Astrocyte of the cerebellum (primary cell): Measurements from ENCODE around the gene RHOU.
A peak's percentile ranks its signal among the peaks of the same experiment; 100 is the strongest.

Experiments
- DNase-seq: peaks from one replicate; pipeline ENCODE4 v3.0.0-alpha.2; 2011; ENCODE audit warnings: low read depth
- H3K4me3 ChIP-seq: 2 replicates; pipeline ENCODE4 v1.5.1; 2011; ENCODE audit warnings: mild to moderate bottlenecking, low read depth, low read length, moderate library complexity
- in situ Hi-C: cut with HindIII; loops from 2 replicates; pipeline ENCODE4 v1.10.0; 2017; ENCODE audit warnings: low sequenced_read_pairs
- TF ChIP-seq, protein P1 (sequence below): IDR thresholded peaks from 2 replicates; pipeline ENCODE4 v1.5.1; 2012; ENCODE audit warnings: low read length, low read depth, moderate library complexity, mild to moderate bottlenecking; ENCODE audit errors: missing control alignments

RHOU gene

DNA sequence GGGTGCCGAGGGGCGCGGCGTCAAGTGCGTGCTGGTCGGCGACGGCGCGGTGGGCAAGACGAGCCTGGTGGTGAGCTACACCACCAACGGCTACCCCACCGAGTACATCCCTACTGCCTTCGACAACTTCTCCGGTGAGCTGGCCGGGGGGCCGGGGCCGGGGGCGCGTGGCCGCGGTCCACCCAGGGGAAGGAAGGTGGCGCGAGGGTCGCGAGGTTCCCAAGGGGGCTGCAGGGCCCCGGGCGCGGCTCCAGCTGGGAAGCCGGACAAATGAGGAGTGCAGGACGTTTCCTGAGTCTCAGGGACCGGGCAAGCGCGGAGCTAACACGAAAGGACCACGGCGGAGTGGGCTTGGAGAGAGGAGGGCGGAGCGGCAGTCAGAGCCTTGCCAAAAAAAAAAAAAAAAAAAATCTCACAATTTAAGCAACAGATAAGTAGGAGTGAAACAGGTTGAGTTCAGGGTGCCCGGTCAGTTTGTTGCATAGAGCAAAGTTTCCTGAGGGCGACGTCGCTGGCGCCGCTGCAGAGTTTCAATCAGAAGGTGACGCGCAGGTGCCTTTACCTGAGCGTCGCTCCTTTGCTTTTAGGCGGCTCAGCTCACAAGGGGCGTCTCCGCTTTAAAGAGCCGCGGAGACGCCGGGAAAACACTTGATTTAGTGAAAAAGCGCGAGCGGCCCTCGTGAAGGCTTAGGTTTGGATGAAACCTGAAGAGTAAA, 750 bp downstream of the RHOU start:
- in situ Hi-C loops = no loop called here
- H3K4me3 ChIP-seq = peak overlapping the region; percentile 51
- no peak for DNase-seq
- TF ChIP-seq, protein P1, sequence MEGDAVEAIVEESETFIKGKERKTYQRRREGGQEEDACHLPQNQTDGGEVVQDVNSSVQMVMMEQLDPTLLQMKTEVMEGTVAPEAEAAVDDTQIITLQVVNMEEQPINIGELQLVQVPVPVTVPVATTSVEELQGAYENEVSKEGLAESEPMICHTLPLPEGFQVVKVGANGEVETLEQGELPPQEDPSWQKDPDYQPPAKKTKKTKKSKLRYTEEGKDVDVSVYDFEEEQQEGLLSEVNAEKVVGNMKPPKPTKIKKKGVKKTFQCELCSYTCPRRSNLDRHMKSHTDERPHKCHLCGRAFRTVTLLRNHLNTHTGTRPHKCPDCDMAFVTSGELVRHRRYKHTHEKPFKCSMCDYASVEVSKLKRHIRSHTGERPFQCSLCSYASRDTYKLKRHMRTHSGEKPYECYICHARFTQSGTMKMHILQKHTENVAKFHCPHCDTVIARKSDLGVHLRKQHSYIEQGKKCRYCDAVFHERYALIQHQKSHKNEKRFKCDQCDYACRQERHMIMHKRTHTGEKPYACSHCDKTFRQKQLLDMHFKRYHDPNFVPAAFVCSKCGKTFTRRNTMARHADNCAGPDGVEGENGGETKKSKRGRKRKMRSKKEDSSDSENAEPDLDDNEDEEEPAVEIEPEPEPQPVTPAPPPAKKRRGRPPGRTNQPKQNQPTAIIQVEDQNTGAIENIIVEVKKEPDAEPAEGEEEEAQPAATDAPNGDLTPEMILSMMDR = no peak

DNA sequence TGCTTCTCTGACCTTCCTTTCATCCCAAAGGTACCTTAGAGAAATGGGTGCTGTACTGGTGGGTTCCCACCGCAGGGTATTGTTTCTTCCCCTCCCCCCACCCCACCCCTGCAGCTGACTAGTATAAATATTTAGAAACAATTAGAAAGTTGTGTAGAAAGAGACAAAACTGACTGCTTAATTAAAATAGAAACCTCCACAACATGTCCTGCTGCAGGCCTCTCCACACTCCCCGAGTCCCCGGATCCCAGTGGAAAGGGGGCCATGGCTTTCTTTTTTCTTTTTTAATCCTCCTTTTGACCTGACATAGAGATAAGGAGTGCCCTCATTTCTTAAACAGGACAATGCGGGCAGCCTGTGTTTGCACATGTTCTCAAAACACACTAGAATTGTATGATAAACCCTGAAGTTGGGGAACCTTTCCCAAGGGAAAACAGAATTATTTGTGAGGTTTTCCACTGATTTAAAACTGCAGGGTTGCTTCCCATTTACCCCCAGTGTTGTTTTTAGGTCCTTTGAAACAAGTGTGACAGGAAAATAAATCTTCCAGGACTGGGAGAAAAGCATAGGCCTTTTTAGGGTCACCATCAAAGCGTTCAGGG, 1.7 kb downstream of the RHOU start:
- TF ChIP-seq, protein P1 = no peak
- DNase-seq = no peak
- no peak overlapping the region for H3K4me3 ChIP-seq
- in situ Hi-C loops = no loop called here

DNA sequence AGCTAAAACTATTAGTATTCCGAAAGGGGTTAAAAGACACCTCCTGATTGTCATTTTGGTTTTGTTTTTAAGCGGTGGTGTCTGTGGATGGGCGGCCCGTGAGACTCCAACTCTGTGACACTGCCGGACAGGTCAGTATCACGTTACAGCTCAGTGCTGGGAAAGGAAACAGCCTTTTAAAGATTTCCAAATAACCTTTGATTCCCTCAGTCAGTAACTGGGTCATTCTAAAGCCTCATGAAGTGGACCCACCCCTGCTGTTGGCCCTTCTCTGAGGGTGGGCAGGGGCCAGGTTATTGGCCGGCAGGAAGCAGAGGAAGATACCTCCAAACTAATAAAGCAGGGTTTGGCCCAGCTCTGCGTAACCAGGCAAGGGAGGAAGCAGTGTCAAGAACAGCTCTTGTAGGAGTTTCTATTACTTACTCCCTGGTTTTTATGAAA, 2.3 kb downstream of the RHOU start:
- DNase-seq = no peak
- no peak overlapping the region for H3K4me3 ChIP-seq
- TF ChIP-seq, protein P1 = no peak
- in situ Hi-C loops = no loop called here

DNA sequence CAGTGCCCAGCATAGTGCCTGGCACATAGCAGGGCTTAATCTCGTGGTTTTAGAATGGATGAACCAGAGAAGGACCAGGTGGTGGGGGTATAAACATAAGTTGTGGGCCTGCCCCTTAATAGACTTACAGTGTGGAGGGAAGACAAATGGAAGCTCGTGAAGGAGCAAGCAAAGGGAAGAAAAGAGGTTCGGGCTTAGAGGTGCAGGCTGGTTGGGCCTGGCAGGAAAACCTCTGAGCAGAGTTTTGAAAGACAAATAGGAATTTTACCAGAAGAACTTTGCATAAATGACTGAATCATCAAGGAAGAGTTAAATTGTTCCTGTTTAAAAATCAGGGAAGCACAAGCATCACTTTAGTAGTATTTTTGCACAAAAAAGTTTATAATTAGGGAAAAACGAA, 4.5 kb downstream of the RHOU start:
- in situ Hi-C loops = no loop called here
- no peak for DNase-seq
- H3K4me3 ChIP-seq = no peak overlapping the region
- TF ChIP-seq, protein P1 = no peak

DNA sequence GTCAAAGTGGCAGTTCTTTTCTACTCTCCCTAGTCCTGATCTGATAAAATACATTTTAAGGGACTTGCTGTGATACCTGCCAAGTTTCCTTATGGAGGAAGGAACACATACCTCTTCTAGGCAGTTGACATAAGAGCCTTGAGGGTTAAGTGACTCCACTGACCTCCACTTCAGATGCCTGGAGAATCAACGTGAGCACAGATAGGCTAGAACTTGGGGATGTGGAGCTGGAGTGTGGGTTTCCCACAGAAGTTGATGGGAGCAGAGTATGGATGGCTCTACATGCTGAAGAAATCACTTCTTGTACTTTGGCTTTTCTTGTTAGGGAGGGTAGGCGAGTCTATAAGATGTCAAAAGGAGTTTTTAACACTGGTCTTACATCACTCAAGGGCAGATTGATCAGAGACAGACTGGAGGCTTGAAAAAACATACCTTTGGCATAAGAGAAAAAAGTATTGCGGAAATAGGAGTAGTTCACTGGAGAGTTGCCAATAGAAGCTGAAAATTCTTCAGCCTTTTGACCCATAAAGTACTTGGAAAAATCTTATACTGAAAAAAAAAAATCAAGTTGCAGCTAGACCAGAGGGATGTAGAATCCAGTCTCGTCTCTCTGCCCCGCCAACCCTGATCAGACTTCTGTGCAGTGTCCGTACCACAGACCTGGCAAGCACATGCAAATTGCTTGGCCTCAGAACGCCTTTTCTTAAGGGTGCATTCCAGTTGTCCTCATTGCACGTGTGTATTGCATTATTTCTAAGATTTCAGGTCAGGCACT, 5.5 kb downstream of the RHOU start:
- TF ChIP-seq, protein P1 = no peak

DNA sequence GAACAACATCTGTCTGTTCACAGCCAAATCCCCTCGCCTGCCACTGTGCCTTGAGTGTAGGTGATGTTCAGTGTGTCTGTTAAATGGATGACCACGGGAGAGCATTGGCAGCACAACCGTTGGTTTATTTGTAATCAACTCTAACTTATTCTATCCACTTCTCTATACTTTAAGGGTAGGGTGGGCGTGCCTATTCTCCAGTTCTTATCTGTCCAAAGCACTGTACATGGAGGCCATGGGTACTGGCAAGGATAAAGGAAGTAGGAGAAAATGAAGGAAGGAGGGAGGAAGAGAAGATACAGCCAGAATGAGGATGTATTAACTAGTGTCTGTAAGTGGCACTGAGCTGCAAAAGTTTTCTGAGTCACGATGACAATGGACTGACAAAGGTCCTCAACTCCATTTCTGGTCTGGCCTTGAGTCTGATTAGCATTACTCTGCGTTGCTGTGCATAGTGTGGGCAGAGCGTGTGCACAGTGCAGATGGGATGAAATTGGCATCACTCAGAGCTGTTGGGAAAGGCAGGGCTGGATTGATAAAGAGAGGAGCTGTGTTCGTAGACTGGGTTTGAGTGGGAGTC, 7.1 kb downstream of the RHOU start:
- TF ChIP-seq, protein P1 = no peak
- no peak for DNase-seq
- H3K4me3 ChIP-seq = no peak overlapping the region
- in situ Hi-C loops = no loop called here

More for the DNA sequence above, 5.5 kb downstream of the RHOU start:
- DNase-seq = no peak
- in situ Hi-C loops = no loop called here
- no peak overlapping the region for H3K4me3 ChIP-seq
